ENCODE measurements around the gene SLFN13.
"Not testable (repeated sequence)": the region's sequence is repeated elsewhere in the genome, so short reads cannot be mapped to it uniquely, and the experiment has no call there.

SLFN13 gene

GRCh38 chr17:35432176-35433074 lies 16.1 kb downstream of the SLFN13 start, which contains the start of gene SLFN12:
Gene SLFN12 (minus strand): TSS chr17:35432500. CDS start chr17:35423028, 9,472 bp downstream.
- peak; percentile 94 for DNase-seq

DNA sequence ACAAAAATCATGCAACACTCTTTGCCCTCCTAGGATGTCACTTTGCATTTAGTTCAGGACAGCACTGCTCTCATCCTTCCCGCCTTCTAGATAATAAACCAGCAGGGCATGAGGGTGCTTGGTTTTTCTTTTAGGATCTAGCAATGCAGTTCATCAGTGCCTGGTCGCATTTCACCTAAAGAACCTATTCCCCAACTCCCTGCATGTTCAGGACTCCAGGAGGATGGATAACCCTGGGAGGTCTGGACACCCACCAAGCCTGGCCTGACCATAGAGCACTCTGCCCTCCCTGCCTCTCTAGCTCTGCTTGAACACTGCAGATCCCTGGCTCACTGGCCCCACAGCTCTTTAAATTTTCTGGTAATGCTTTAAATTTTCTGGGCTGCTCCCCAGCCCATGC lies 18.9 kb downstream of the SLFN13 start:
- DNase-seq: no peak

DNA sequence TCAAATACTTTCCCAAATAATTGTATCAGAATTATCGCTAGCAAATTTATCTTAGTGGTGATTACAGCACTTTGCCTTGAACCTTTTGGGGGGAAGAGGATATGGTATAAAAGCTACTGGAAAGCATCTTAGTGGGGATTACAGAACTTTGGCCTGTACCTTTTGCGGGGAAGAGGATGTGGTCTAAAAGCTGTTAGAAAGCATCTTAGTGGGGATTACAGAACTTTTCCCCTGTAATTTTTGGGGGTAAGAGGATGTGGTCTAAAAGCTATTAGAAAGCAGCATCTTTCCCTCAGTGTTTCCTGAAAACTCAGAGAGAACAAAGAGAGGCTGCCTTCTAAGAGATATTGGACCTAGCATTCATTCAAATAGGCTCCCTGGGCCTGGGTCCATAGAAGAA lies 20.3 kb downstream of the SLFN13 start:
- DNase-seq: no peak

DNA sequence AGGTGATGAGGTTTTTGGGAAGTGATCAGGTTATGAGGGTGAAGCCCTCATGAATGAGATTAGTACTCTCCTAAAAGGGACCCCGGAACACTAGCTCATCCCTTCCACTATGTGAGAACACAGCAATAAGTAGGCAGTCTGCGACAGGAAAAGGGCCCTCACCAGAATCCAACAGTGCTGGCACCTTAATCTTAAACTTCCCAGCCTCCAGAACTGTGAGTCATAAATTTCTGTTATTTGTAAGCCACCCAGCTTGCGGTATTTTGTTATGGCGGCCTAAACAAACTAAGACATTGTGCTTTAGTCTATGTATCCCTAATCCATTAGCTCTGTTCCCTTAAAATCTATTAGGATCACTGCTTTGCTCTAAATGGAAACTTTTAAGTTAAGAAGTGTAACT lies 24.8 kb downstream of the SLFN13 start:
- DNase-seq: no peak

DNA sequence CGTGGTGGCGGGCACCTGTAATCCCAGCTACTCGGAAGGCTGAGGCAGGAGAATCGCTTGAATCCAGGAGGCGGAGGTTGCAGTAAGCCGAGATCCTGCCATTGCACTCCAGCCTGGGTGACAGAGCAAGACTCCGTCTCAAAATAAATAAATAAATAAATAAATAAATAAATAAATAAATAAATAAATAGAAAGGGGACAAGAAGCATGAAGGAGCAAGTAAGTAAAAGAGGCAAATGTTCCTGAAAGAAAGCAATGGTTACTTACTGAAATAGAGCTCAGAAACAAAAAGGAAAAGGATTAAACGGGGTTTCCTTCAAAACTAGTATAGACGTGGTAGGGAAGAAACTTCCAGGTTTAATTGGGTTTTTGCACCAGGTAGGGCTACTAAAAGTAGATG lies 27.5 kb downstream of the SLFN13 start:
- not testable (repeated sequence) for DNase-seq

- no peak for DNase-seq
Measured at GRCh38 chr17:35416659-35417058, 31.9 kb downstream of the SLFN13 start.

- DNase-seq: not testable (repeated sequence)
Measured at GRCh38 chr17:35414707-35415106, 33.9 kb downstream of the SLFN13 start.

GRCh38 chr17:35414247-35414646 lies 34.3 kb downstream of the SLFN13 start:
- no peak for DNase-seq

DNA sequence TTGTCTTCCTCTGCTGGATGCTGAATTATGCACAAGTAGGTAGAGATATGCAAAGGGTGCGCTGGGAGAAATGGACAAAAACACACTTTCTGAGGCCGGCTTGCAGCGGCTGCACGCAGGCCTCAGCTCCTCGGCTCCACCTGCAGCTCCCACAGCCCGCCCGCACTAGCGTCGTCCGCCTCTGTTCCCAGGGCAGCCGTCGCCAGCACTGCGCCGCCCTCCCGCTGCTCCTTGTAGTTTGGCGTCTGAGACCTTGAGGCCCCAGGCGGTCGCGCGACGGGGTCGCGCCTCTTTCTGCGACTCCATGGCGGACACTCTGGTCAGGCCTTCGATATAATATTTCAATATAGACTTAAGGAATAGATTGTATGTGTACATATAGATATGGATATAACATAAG lies 41.0 kb downstream of the SLFN13 start:
- no peak for DNase-seq

DNA sequence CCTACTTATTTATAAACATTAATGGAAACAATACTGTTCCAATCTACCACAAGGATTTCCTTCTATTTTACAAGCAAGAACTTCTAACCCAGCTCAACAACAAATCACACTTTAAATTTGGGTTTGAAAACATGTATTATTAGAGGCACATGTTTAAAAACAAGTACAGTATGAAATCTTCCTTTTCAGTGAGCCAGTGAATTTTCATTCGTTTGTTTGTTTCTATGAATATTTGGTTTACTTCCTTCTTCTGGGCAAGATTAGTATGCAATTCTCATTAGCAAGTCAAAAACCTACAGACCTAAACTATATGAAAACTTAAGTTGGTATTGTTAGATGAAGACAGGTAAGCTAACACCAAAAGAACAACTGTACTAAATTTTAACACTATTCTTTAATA lies 42.0 kb downstream of the SLFN13 start:
- no peak for DNase-seq

GRCh38 chr17:35404360-35404759 lies 44.2 kb downstream of the SLFN13 start:
- DNase-seq: no peak

DNA sequence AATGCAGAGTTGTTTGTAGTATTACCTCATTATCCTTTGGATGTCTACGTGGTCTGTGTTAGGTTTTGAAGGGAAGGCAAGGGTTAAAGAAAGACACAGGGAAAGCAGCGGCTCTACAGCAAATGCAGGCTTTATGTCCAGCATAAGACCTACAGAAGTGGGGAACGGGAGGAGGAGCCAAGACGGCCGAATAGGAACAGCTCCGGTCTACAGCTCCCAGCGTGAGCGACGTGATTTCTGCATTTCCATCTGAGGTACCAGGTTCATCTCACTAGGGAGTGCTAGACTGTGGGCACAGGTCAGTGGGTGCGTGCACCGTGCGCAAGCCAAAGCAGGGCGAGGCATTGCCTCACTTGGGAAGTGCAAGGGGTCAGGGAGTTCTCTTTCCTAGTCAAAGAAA lies 54.8 kb downstream of the SLFN13 start:
- DNase-seq: not testable (repeated sequence)

- no peak for DNase-seq
Measured at GRCh38 chr17:35390663-35391062, 57.9 kb downstream of the SLFN13 start.

DNA sequence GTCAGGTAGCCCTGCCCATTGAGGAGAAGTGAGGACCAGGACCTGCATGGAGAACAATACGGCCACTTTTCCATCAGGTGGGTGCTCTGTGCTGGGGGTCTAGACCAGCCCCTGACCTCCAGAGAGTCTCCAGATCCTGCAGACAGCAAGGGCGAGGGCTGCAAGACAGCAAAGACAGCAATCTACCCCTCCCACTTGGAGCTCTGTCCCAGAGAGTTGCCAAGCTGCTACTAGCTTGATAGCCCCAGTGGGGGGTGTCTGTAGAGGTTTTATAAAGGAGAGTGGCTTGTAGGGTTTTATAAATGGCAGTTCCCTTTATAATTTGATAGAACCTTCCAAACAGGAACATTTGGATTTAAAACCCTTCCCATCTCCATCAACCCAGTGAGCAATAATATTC lies 58.4 kb downstream of the SLFN13 start:
- DNase-seq: no peak

GRCh38 chr17:35387496-35387895 lies 61.1 kb downstream of the SLFN13 start:
- DNase-seq: no peak
